NB4 (cell line): ENCODE data around the gene JPH3.

Experiments used
- DNase-seq: peaks from one replicate; pipeline ENCODE4 v3.0.0; 2010; ENCODE audit warnings: low read depth
- H3K4me3 ChIP-seq: one replicate; pipeline ENCODE4 v1.5.1; 2011; ENCODE audit warnings: mild to moderate bottlenecking, low read depth, low read length, moderate library complexity
- MYC ChIP-seq: IDR thresholded peaks from 2 replicates; pipeline ENCODE4 v1.6.1; 2011; ENCODE audit warnings: low read depth, low read length
- POLR2A ChIP-seq: IDR thresholded peaks from 2 replicates; pipeline ENCODE4 v1.6.1; 2011; ENCODE audit warnings: mild to moderate bottlenecking; ENCODE audit not compliant: insufficient read length; ENCODE audit errors: extremely low read depth
- TF ChIP-seq, protein P1 (sequence below): IDR thresholded peaks from one replicate; pipeline ENCODE4 v1.5.1; 2012; ENCODE audit warnings: low read depth, low read length
- TF ChIP-seq, protein P2 (sequence below): IDR thresholded peaks from 2 replicates; pipeline ENCODE4 v1.6.1; 2011; ENCODE audit warnings: low read depth, low read length

Gene JPH3

DNA sequence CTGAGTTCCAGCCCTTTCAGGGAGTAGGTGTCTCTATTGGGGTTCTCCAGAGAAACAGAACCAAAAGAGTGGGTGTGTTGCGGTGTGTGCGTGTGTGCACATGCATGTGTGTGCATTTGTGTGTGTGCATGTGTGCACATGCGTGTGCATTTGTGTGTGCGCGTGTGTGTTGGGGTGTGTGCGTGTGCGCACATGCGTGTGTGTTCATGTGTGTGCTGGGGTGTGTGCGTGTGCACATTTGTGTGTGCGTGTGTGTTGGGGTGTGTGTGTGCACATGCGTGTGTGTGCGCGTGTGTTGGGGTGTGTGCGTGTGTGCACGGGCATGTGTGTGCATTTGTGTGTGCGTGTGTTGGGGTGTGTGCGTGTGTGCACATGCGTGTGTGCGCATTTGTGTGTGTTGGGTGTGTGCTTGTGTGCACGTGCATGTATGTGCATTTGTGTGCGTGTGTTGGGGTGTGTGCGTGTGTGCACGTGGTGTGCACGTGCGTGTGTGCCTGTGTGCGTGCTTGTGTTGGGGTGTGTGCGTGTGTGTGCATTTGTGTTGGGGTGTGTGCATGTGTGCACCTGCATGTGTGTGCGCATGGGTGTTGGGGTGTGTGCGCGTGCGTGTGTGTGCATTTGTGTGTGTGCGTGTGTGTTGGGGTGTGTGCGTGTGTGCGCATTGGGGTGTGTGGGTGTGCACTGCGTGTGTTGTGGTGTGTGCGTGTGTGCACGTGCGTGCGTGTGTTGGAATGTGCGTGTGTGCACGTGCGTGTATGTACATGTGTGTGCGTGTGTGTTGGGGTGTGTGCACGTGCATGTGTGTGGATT is 38.4 kb upstream of the JPH3 start:
- TF ChIP-seq, protein P1, sequence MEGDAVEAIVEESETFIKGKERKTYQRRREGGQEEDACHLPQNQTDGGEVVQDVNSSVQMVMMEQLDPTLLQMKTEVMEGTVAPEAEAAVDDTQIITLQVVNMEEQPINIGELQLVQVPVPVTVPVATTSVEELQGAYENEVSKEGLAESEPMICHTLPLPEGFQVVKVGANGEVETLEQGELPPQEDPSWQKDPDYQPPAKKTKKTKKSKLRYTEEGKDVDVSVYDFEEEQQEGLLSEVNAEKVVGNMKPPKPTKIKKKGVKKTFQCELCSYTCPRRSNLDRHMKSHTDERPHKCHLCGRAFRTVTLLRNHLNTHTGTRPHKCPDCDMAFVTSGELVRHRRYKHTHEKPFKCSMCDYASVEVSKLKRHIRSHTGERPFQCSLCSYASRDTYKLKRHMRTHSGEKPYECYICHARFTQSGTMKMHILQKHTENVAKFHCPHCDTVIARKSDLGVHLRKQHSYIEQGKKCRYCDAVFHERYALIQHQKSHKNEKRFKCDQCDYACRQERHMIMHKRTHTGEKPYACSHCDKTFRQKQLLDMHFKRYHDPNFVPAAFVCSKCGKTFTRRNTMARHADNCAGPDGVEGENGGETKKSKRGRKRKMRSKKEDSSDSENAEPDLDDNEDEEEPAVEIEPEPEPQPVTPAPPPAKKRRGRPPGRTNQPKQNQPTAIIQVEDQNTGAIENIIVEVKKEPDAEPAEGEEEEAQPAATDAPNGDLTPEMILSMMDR, result no peak
- TF ChIP-seq MYC (no peak), POLR2A (no peak)
- TF ChIP-seq, protein P2, sequence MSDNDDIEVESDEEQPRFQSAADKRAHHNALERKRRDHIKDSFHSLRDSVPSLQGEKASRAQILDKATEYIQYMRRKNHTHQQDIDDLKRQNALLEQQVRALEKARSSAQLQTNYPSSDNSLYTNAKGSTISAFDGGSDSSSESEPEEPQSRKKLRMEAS, result no peak
- DNase-seq, result no peak
- no peak overlapping the region for H3K4me3 ChIP-seq

DNA sequence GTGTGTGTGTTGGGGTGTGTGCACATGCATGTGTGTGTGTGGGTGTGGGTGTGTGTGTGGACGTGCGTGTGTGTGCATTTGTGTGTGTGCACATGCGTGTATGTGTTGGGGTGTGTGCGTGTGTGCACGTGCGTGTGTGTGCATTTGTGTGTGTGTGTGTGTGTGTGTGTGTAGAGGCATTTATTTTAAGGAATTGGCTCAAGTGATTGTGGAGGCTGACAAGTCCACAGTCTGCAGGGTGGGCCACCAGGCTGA is 37.9 kb upstream of the JPH3 start:
- TF ChIP-seq MYC (no peak), POLR2A (no peak)
- TF ChIP-seq, protein P2, result no peak
- TF ChIP-seq, protein P1, result no peak
- H3K4me3 ChIP-seq, result no peak overlapping the region
- DNase-seq, result no peak

DNA sequence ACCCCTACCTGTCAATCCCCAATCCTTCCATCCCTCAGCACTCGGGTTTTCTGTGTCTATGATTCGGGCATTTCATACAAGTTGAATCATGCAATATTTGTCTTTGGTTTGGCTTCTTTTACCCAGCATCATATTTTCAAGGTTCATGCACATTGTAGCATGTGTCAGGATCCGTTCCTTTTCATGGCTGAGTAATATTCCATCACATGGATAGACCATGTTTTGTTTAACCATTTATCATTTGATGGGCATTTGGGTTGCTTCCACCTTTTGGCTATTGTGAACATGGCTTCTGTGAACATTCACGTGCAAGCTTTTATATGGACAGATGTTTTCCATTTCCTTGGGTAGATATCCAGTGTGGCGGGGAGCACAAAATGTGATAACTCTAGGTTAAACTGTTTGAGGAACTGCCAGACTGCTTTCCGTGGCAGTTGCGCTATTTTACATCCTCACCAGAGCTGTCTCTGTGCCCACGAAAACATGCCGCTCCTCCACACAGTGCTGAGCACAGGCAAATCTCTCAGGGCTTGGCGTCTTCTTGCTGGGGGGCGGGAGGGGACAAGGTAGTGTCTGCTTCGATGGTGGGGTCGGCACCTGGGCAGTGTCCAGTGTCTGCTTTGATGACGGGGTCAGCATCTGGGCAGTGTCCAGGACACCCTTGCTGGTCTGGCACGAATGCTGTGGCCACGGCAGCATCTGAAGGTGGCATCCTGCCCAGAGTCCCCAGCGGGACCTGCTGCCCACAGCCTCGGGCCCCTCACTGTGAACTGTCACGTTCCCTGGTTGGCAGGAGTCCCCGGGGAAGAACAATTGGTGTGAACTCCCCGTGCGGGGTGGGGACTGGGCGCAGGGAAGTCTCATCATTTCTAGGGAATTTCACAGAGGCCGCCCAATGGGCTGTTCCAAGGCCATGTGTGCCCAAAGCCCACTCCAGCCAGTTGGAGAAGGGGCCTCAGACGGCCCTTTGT is 32.4 kb upstream of the JPH3 start:
- TF ChIP-seq, protein P1, result no peak
- TF ChIP-seq MYC, result no peak
- TF ChIP-seq, protein P2, result no peak
- no peak for TF ChIP-seq POLR2A
- H3K4me3 ChIP-seq, result no peak overlapping the region
- no peak for DNase-seq

DNA sequence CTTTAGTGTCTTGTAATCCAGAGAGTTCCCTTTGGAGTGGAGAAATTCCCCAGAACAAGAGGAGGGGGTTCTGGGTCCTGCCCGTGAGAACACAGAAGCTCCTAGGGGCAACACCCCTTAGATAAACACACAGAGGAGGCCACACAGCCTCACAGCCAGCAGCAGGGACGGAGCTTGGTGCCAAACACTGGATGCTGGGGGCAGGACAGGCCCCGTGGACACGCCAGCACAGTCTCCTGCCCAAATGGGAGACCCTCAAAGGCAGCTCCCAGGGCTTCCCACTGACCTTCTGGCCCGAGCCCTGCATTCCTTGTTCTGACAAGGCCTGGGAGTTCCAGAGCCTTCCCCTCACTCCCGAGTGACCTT is 31.8 kb upstream of the JPH3 start:
- no peak overlapping the region for H3K4me3 ChIP-seq
- TF ChIP-seq, protein P1, result no peak
- TF ChIP-seq MYC (no peak), POLR2A (no peak)
- TF ChIP-seq, protein P2, result no peak
- no peak for DNase-seq

DNA sequence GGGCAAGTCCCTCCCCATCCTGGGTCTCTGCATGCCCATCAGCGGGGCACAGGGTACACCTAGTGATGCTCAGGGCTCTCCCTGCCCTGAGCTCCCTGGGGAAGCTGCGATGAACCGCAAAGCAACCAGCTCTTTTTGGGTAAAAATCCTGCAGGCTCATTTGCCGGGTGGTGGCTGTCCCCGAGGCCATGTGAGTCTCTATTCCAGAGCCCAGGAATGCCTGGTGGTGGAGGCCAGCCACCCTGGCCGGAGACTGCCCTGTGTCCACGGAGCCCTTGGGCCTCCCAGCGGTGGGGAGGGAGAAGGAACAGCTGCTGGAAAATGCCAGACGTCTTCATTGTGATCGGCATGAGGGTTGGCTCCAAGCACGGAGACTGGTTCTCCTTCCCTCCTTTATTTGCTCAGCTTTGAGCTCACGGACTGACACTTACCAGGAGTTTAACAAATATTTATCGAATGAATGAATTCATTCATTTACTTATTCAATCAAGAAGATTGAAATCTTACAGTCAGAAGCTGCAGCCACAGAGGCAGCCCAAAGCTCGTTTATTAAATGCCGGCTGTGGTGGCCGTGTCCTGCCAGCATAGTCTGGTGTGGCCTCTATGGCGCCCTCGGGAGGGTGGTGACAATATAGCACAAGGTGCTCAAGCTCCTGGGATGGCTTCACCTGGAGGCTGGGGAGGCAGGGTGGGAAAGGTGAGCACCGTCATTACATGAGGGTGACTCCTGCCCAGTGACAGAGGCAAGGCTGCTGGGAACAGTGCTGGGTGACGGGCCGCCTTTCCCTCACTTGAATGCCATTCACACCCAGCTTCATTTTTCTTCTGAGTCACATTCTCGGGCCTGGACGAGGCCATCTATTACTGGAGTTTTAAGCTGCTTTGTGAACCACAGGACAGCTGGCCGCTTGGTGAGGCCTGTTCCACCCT is 31.1 kb upstream of the JPH3 start:
- peak; percentile 32 for DNase-seq
- H3K4me3 ChIP-seq, result no peak overlapping the region
- no peak for TF ChIP-seq MYC
- TF ChIP-seq, protein P1, result peak; percentile 63
- TF ChIP-seq, protein P2, result 0 out of 2 replicates have a peak, but pooled peaks have one; percentile 11
- TF ChIP-seq POLR2A, result no peak
